Epithelial cell of prostate (primary cell): Measurements from ENCODE around the gene PDAP1.
"Not testable (repeated sequence)": the region's sequence is repeated elsewhere in the genome, so short reads cannot be mapped to it uniquely, and the experiment has no call there.

ENCODE experiments used
- DNase-seq: peaks from one replicate; pipeline ENCODE4 v3.0.0-alpha.2; 2011; ENCODE audit warnings: low read depth, low spot score
- H3K27ac ChIP-seq: fragments of 450-650 bp; 2 replicates; pipeline ENCODE4 v1.5.1; 2017; ENCODE audit warnings: mild to moderate bottlenecking

Gene PDAP1

GRCh38 chr7:99359465-99360154 is 48.8 kb downstream of the PDAP1 start:
- no peak overlapping the region for H3K27ac ChIP-seq
- no peak for DNase-seq

- DNase-seq, H3K27ac ChIP-seq: not testable (repeated sequence)
These were observed 49.9 kb downstream of the PDAP1 start for GRCh38 chr7:99358521-99358920.

DNA sequence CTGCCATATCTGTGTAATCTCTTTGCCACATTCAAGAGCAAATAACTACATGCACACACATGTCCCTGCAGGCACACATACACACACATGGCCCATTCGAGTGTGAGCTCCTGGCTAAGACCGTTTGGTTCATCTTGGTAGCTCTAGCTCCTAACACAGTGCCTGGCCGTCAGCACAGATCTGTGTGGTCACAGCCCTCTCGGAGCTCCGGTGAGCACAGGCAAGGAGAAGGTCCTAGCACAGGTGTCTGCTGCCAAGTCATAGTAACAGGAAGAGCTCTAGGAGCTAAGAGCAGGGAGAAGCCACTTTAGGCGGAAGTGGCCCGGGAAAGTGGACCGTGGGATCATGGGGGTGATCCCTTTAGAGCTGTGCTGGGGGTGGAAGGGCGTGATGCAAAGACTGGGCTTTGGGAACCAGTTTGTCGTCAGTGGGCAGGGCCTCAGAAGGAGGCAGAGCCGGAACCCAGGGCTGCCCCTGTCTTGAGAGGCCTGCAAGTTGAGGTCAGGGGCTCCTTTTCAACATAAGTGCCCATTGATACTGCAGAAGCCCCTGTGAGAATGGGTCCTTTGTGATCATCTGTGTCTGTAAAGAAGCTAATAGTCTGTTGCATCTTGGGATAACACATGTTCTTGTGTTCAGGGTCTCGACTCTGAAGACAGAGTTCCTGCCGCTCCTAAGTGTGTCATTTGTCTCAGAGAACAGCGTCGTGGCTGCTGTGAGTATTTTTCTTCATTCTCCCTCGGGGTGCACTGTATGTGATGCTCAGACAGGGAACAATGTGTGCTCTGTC is 50.5 kb downstream of the PDAP1 start:
- DNase-seq, result no peak
- no peak overlapping the region for H3K27ac ChIP-seq

- no peak for DNase-seq
- H3K27ac ChIP-seq, result no peak overlapping the region
These were observed 53.3 kb downstream of the PDAP1 start for GRCh38 chr7:99355098-99355497.

DNA sequence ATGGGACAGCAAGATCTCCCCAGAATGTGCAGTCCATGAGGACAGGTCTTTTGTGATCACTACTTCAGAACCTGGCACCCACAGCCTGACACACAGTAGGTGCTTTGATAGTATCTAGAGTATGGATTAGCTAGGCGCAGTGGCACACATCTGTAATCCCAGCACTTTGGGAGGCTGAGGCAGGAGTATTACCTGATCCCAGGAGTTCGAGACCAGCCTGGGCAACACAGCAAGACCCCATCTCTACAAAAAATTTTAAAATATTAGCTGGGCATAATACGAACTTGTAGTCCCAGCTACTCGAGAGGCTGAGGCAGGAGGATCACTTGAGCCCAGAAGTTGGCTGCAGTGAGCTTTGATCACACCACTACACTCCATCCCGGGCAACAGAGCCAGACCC is 56.1 kb downstream of the PDAP1 start:
- DNase-seq, result no peak

GRCh38 chr7:99350641-99351040 is 57.8 kb downstream of the PDAP1 start:
- DNase-seq, H3K27ac ChIP-seq: not testable (repeated sequence)

More for the DNA sequence above, 56.1 kb downstream of the PDAP1 start:
- no peak overlapping the region for H3K27ac ChIP-seq
